Testis (tissue), 3 donors: Measurements from ENCODE around the gene ATP6V0D1. TPM values are rescaled to one million over a fixed set of nuclear protein-coding genes. Genes with fewer than 3 reads are reported as not detected.

Experiments used
- DNase-seq: peaks from one replicate; pipeline ENCODE4 v3.0.0-alpha.2; 2019
- H3K27ac ChIP-seq, 2 donors: fragments of 200-600 bp; sonication (generic); one replicate each; pipeline ENCODE4 v1.5.1; 2019
- H3K27me3 ChIP-seq: fragments of 200-600 bp; sonication (generic); one replicate; pipeline ENCODE4 v1.5.1; 2019
- H3K36me3 ChIP-seq: fragments of 200-600 bp; sonication (generic); one replicate; pipeline ENCODE4 v1.5.1; 2017; ENCODE audit warnings: low read depth; ENCODE audit errors: missing control alignments
- H3K4me1 ChIP-seq: fragments of 200-600 bp; sonication (generic); one replicate; pipeline ENCODE4 v1.5.1; 2019
- H3K4me3 ChIP-seq, 2 donors: fragments of 200-600 bp; sonication (generic); one replicate each; pipeline ENCODE4 v1.5.1; 2017 to 2019
- H3K9me3 ChIP-seq: fragments of 200-600 bp; sonication (generic); one replicate; pipeline ENCODE4 v1.5.1; 2017
- CTCF ChIP-seq, 3 experiments: fragments of 450-650 bp in 2 of 3; fragments of 200-600 bp in 1 of 3; sonication (generic) in 1 of 3; IDR thresholded peaks; one replicate each; pipeline ENCODE4 v1.5.1; 2016 to 2019; ENCODE audit warnings: antibody characterized with exemption in 3 of 3, mild to moderate bottlenecking in 2 of 3, moderate library complexity in 1 of 3
- POLR2A ChIP-seq: fragments of 450-650 bp; IDR thresholded peaks from one replicate; pipeline ENCODE4 v1.6.1; 2017; ENCODE audit warnings: antibody characterized with exemption, mild to moderate bottlenecking, moderate library complexity
- WGBS, 2 donors: methylation state at CpG; one replicate each; pipeline ENCODE4 v1.1.5; 2018; 5-methylcytosine and 5-hydroxymethylcytosine counted together
- intact Hi-C: fragments of 100-400 bp; cut with DNase I; formaldehyde crosslinking; loops from one replicate; pipeline ENCODE4 v1.15.1; 2023; ENCODE audit warnings: low total_unique reads
- polyA plus RNA-seq: library from polyadenylated mRNA; stranded (reverse); fragments of 350-450 nt; fragmentation: Illumina TruSeq; extraction: RNeasy Lipid Tissue Mini Kit (QIAGEN cat#74804); gene quantifications from one replicate; pipeline ENCODE4 v1.2.3, GENCODE V29; 2014; ENCODE audit warnings: low read depth, low replicate concordance; ENCODE audit not compliant: insufficient read depth
- total RNA-seq, 2 donors: library from RNA; depleted of rRNA; stranded (reverse); fragments of >200 nt; gene quantifications; one replicate each; pipeline ENCODE4 v1.2.3, GENCODE V29; 2016

The ATP6V0D1 gene
- total and polyA plus RNA-seq, 3 donors from 2014 or later, result 95.0 to 165 (median 135) TPM

GRCh38 chr16:67441271-67441753, 39.6 kb downstream of the ATP6V0D1 start:
- Histone ChIP-seq H3K27ac (no peak overlapping the region), H3K4me3 (no peak overlapping the region), H3K4me1 (peaks cover 35% of the 10 kb centered on the region), H3K9me3 (no peaks in the 10 kb centered on the region), H3K36me3 (no peaks in the 10 kb centered on the region), H3K27me3 (no peaks in the 10 kb centered on the region)
- TF ChIP-seq POLR2A (no peak), CTCF (IDR thresholded peaks at IDR 0.05) (no peak)
- DNase-seq, result no peak
- 91% methylated on average over 9 to 17 of the region's 17 CpGs for WGBS, 2 donors
- intact Hi-C loops, result no loop called here

GRCh38 chr16:67438824-67439393, 42.0 kb downstream of the ATP6V0D1 start:
- no peak for DNase-seq
- WGBS, 2 donors, result 92 to 94% methylated on average over 19 of the region's 19 CpGs
- TF ChIP-seq POLR2A (no peak), CTCF (IDR thresholded peaks at IDR 0.05) (no peak)
- no peaks in the 10 kb centered on the region for H3K9me3 ChIP-seq
- H3K27ac ChIP-seq, result no peak overlapping the region
- H3K4me3 ChIP-seq, result no peak overlapping the region
- intact Hi-C loops, result no loop called here
- H3K27me3 ChIP-seq, result no peaks in the 10 kb centered on the region
- H3K36me3 ChIP-seq, result no peaks in the 10 kb centered on the region
- peaks cover 13% of the 10 kb centered on the region for H3K4me1 ChIP-seq

- TF ChIP-seq CTCF (IDR thresholded peaks at IDR 0.05) (no peak), POLR2A (no peak)
- H3K27ac ChIP-seq, result no peak overlapping the region
- DNase-seq, result no peak
- no peaks in the 10 kb centered on the region for H3K9me3 ChIP-seq
- 93% methylated on average over 18 to 20 of the region's 20 CpGs for WGBS, 2 donors
- H3K4me1 ChIP-seq, result peaks cover 8% of the 10 kb centered on the region
- intact Hi-C loops, result no loop called here
- no peaks in the 10 kb centered on the region for H3K27me3 ChIP-seq
- no peak overlapping the region for H3K4me3 ChIP-seq
- H3K36me3 ChIP-seq, result no peaks in the 10 kb centered on the region
These were observed 42.7 kb downstream of the ATP6V0D1 start for GRCh38 chr16:67438098-67438791.

GRCh38 chr16:67437513-67437912, 43.4 kb downstream of the ATP6V0D1 start:
- Histone ChIP-seq H3K27me3 (no peaks in the 10 kb centered on the region), H3K4me1 (peaks cover 3% of the 10 kb centered on the region), H3K27ac (no peak overlapping the region), H3K36me3 (no peaks in the 10 kb centered on the region), H3K4me3 (no peak overlapping the region), H3K9me3 (no peaks in the 10 kb centered on the region)
- intact Hi-C loops, result no loop called here
- TF ChIP-seq POLR2A, result no peak
- 78 to 85% methylated on average over 4 of the region's 4 CpGs for WGBS, 2 donors
- DNase-seq, result no peak

GRCh38 chr16:67436640-67437193, 44.2 kb downstream of the ATP6V0D1 start:
- Histone ChIP-seq H3K4me3 (no peak overlapping the region), H3K27me3 (no peaks in the 10 kb centered on the region), H3K4me1 (peaks cover 11% of the 10 kb centered on the region), H3K36me3 (no peaks in the 10 kb centered on the region), H3K9me3 (no peaks in the 10 kb centered on the region), H3K27ac (no peak overlapping the region)
- 93% methylated on average over 20 to 23 of the region's 23 CpGs for WGBS, 2 donors
- DNase-seq, result no peak
- TF ChIP-seq POLR2A, result no peak
- no peak for TF ChIP-seq CTCF (IDR thresholded peaks at IDR 0.05)
- intact Hi-C loops, result no loop called here
